Measurements from ENCODE around the gene ALPK1.

- no peak for TF ChIP-seq CTCF (IDR thresholded peaks at IDR 0.05; ENCODE audit: insufficient read depth, low read depth, low read length)
- TF ChIP-seq EZH2 (IDR thresholded peaks at IDR 0.05; ENCODE audit: insufficient read depth, low read length) = no peak
Observed at GRCh38 chr4:112379306-112379705, 82.1 kb downstream of the ALPK1 start.
